Upper lobe of left lung (tissue), 6 donors: ENCODE results near the gene FNDC3B. TPM values are rescaled to one million over a fixed set of nuclear protein-coding genes. Genes with fewer than 3 reads are reported as not detected.

Experiments used
- ATAC-seq, 2 donors: fragments of 200-7000 bp; cut with Tn5 transposase; one replicate each; pipeline ENCODE4 v1.9.1; 2022; ENCODE audit warnings: mild to moderate bottlenecking in 2 of 2, moderate library complexity in 2 of 2; ENCODE audit not compliant: low FRiP score in 2 of 2
- DNase-seq, 2 donors: peaks; one replicate each; pipeline ENCODE4 v3.0.0-alpha.2; 2019 to 2020
- H3K27ac ChIP-seq, 4 donors: fragments of 200-600 bp; sonication (generic); one replicate each; pipeline ENCODE4 v1.5.1; 2016 to 2019
- H3K27me3 ChIP-seq, 4 donors: fragments of 200-600 bp; sonication (generic); one replicate each; pipeline ENCODE4 v1.5.1; 2017 to 2019
- H3K36me3 ChIP-seq, 4 donors: fragments of 200-600 bp; sonication (generic); one replicate each; pipeline ENCODE4 v1.5.1; 2016 to 2019
- H3K4me1 ChIP-seq, 4 donors: fragments of 200-600 bp; sonication (generic); one replicate each; pipeline ENCODE4 v1.5.1; 2018 to 2019
- H3K4me3 ChIP-seq, 4 donors: fragments of 200-600 bp; sonication (generic); one replicate each; pipeline ENCODE4 v1.5.1; 2017 to 2019; ENCODE audit warnings: mild to moderate bottlenecking in 2 of 4, moderate library complexity in 1 of 4
- H3K9me3 ChIP-seq, 4 donors: fragments of 200-600 bp; sonication (generic); one replicate each; pipeline ENCODE4 v1.5.1; 2018 to 2019
- CTCF ChIP-seq, 6 experiments: fragments of 450-650 bp in 4 of 6; fragments of 200-600 bp in 2 of 6; sonication (generic) in 2 of 6; IDR thresholded peaks; one replicate each; pipeline ENCODE4 v1.5.1; 2016 to 2019; ENCODE audit warnings: antibody characterized with exemption in 6 of 6
- EP300 ChIP-seq, 4 donors: sonication (generic); formaldehyde crosslinking; IDR thresholded peaks; one replicate each; pipeline ENCODE4 v1.5.1; 2017; ENCODE audit warnings: antibody characterized with exemption in 4 of 4, control low read depth in 2 of 4
- POLR2A ChIP-seq, 4 donors: fragments of 450-650 bp; IDR thresholded peaks; one replicate each; pipeline ENCODE4 v1.5.1; 2016 to 2017; ENCODE audit warnings: antibody characterized with exemption in 4 of 4, mild to moderate bottlenecking in 2 of 4
- POLR2AphosphoS5 ChIP-seq, 2 donors: sonication (generic); formaldehyde crosslinking; IDR thresholded peaks; one replicate each; pipeline ENCODE4 v1.5.1; 2017; ENCODE audit warnings: antibody characterized with exemption in 2 of 2
- WGBS, 2 donors: methylation state at CpG; one replicate each; pipeline ENCODE4 v1.1.5; 2017 to 2018; 5-methylcytosine and 5-hydroxymethylcytosine counted together
- total RNA-seq, 6 donors: library from RNA; depleted of rRNA in 4 of 6; stranded (reverse); fragments of >200 nt in 4 of 6; gene quantifications; one replicate each; pipeline versions ENCODE4 v1.1.0 to v1.2.1, GENCODE V29; 2016 to 2021
- donor health status: DM: no; HTN: no; CAD: no; lungs with moderate emphysema.
- donor health status: DM: no; HTN: yes; CAD: no; lungs with severe emphysema.

FNDC3B gene
- total RNA-seq, 6 donors from 2014 or later = 73.3 to 167 (median 119) TPM

- TF ChIP-seq POLR2AphosphoS5 (IDR thresholded peaks at IDR 0.05) = no peak
- no peak for TF ChIP-seq POLR2A (IDR thresholded peaks at IDR 0.05)
- TF ChIP-seq CTCF (IDR thresholded peaks at IDR 0.05) = no peak
- no peak for TF ChIP-seq EP300 (IDR thresholded peaks at IDR 0.05)
- Histone ChIP-seq H3K4me1 (no peaks in the 10 kb centered on the region), H3K27me3 (no peaks in the 10 kb centered on the region), H3K27ac (no peak overlapping the region), H3K36me3 (no peaks in the 10 kb centered on the region), H3K4me3 (no peak overlapping the region), H3K9me3 (no peaks in the 10 kb centered on the region)
- no peak for ATAC-seq
- DNase-seq = no peak
- WGBS, 2 donors = 87 to 89% methylated on average over 3 of the region's 3 CpGs
Observed at GRCh38 chr3:172009803-172010202, 29.6 kb upstream of the FNDC3B start.

- WGBS, 2 donors = 70 to 88% methylated on average over 1 of the region's 1 CpG
- DNase-seq = no peak
- no peak for ATAC-seq
- TF ChIP-seq POLR2A (IDR thresholded peaks at IDR 0.05) = no peak
- no peak for TF ChIP-seq POLR2AphosphoS5 (IDR thresholded peaks at IDR 0.05)
- no peak for TF ChIP-seq CTCF (IDR thresholded peaks at IDR 0.05)
- no peak for TF ChIP-seq EP300 (IDR thresholded peaks at IDR 0.05)
- Histone ChIP-seq H3K27me3 (no peaks in the 10 kb centered on the region), H3K4me3 (no peak overlapping the region), H3K4me1 (no peaks in the 10 kb centered on the region), H3K9me3 (no peaks in the 10 kb centered on the region), H3K36me3 (no peaks in the 10 kb centered on the region), H3K27ac (no peak overlapping the region)
Observed at GRCh38 chr3:172012775-172013174, 26.6 kb upstream of the FNDC3B start.

GRCh38 chr3:172014145-172014544, 25.2 kb upstream of the FNDC3B start:
- Histone ChIP-seq H3K36me3 (no peaks in the 10 kb centered on the region), H3K27me3 (no peaks in the 10 kb centered on the region), H3K4me3 (no peak overlapping the region), H3K9me3 (no peaks in the 10 kb centered on the region), H3K27ac (no peak overlapping the region), H3K4me1 (no peaks in the 10 kb centered on the region)
- ATAC-seq = no peak
- WGBS, 2 donors = 87 to 88% methylated on average over 5 of the region's 5 CpGs
- no peak for DNase-seq
- TF ChIP-seq EP300 (IDR thresholded peaks at IDR 0.05) = no peak
- no peak for TF ChIP-seq POLR2A (IDR thresholded peaks at IDR 0.05)
- TF ChIP-seq POLR2AphosphoS5 (IDR thresholded peaks at IDR 0.05) = no peak
- no peak for TF ChIP-seq CTCF (IDR thresholded peaks at IDR 0.05)

GRCh38 chr3:172018364-172018763, 21.0 kb upstream of the FNDC3B start:
- TF ChIP-seq CTCF (IDR thresholded peaks at IDR 0.05) = no peak
- no peak for TF ChIP-seq POLR2A (IDR thresholded peaks at IDR 0.05)
- TF ChIP-seq POLR2AphosphoS5 (IDR thresholded peaks at IDR 0.05) = no peak
- TF ChIP-seq EP300 (IDR thresholded peaks at IDR 0.05) = no peak
- Histone ChIP-seq H3K27ac (no peak overlapping the region), H3K4me3 (no peak overlapping the region), H3K27me3 (no peaks in the 10 kb centered on the region), H3K9me3 (no peaks in the 10 kb centered on the region), H3K36me3 (no peaks in the 10 kb centered on the region), H3K4me1 (no peaks in the 10 kb centered on the region)
- ATAC-seq (no peak), DNase-seq (no peak)

GRCh38 chr3:172020763-172021162, 18.6 kb upstream of the FNDC3B start:
- 87 to 89% methylated on average over 2 of the region's 2 CpGs for WGBS, 2 donors
- no peaks in the 10 kb centered on the region for H3K9me3 ChIP-seq
- no peaks in the 10 kb centered on the region for H3K27me3 ChIP-seq
- H3K4me1 ChIP-seq = no peaks in the 10 kb centered on the region
- no peak for TF ChIP-seq POLR2A (IDR thresholded peaks at IDR 0.05)
- no peak for TF ChIP-seq POLR2AphosphoS5 (IDR thresholded peaks at IDR 0.05)
- TF ChIP-seq EP300 (IDR thresholded peaks at IDR 0.05) = no peak
- no peak for TF ChIP-seq CTCF (IDR thresholded peaks at IDR 0.05)
- DNase-seq = no peak
- H3K4me3 ChIP-seq = no peak overlapping the region
- no peak overlapping the region for H3K27ac ChIP-seq
- ATAC-seq = no peak
- no peaks in the 10 kb centered on the region for H3K36me3 ChIP-seq
